Esophagus squamous epithelium (tissue), 5 donors: ENCODE data around the gene TOMT. TPM values are rescaled to one million over a fixed set of nuclear protein-coding genes. Genes with fewer than 3 reads are reported as not detected.
A peak's percentile ranks its signal among the peaks of the same experiment; 100 is the strongest.

ENCODE experiments used
- DNase-seq: peaks from one replicate; lab custom pipeline; 2025; lab: John Stamatoyannopoulos, UW
- H3K27ac ChIP-seq, 4 donors: fragments of 200-600 bp; sonication (generic); one replicate each; pipeline ENCODE4 v1.5.1; 2016 to 2019; ENCODE audit warnings: mild to moderate bottlenecking in 1 of 4
- H3K27me3 ChIP-seq, 4 donors: fragments of 200-600 bp; sonication (generic); 1 replicate in 3 of 4; 2 replicates in 1 of 4; pipeline versions ENCODE4 v1.5.1 to v1.6.0; 2017 to 2021; ENCODE audit warnings: antibody characterized with exemption in 1 of 4
- H3K36me3 ChIP-seq, 3 donors: fragments of 200-600 bp; sonication (generic); one replicate each; pipeline ENCODE4 v1.5.1; 2016 to 2019
- H3K4me1 ChIP-seq, 3 donors: fragments of 200-600 bp; sonication (generic); one replicate each; pipeline ENCODE4 v1.5.1; 2017 to 2019
- H3K4me3 ChIP-seq, 4 donors: fragments of 200-600 bp; sonication (generic); 1 replicate in 3 of 4; 2 replicates in 1 of 4; pipeline ENCODE4 v1.5.1; 2016 to 2019; ENCODE audit warnings: mild to moderate bottlenecking in 2 of 4, moderate library complexity in 1 of 4
- H3K9me3 ChIP-seq, 3 donors: fragments of 200-600 bp; sonication (generic); one replicate each; pipeline ENCODE4 v1.5.1; 2016 to 2019
- CTCF ChIP-seq, 6 experiments: fragments of 450-650 bp in 4 of 6; fragments of 200-600 bp in 2 of 6; sonication (generic) in 2 of 6; IDR thresholded peaks; one replicate each; pipeline ENCODE4 v1.5.1; 2016 to 2019; ENCODE audit warnings: antibody characterized with exemption in 6 of 6, mild to moderate bottlenecking in 4 of 6, moderate library complexity in 4 of 6
- POLR2A ChIP-seq, 4 donors: fragments of 450-650 bp; IDR thresholded peaks; one replicate each; pipeline ENCODE4 v1.6.1; 2017; ENCODE audit warnings: antibody characterized with exemption in 4 of 4, mild to moderate bottlenecking in 4 of 4, moderate library complexity in 3 of 4
- WGBS, 2 donors: methylation state at CpG; one replicate each; pipeline ENCODE4 v1.1.5; 2018; 5-methylcytosine and 5-hydroxymethylcytosine counted together
- intact Hi-C: fragments of 100-400 bp; cut with DNase I; formaldehyde crosslinking; loops from one replicate; pipeline ENCODE4 v1.15.0; 2022
- total RNA-seq, 4 donors: library from RNA; depleted of rRNA; stranded (reverse); fragments of >200 nt; gene quantifications; one replicate each; pipeline ENCODE4 v1.1.0, GENCODE V29; 2016
- donor health status: DM: yes; HTN: yes; CAD: no.

Gene TOMT
- total RNA-seq, 4 donors from 2014 or later, result not detected

DNA sequence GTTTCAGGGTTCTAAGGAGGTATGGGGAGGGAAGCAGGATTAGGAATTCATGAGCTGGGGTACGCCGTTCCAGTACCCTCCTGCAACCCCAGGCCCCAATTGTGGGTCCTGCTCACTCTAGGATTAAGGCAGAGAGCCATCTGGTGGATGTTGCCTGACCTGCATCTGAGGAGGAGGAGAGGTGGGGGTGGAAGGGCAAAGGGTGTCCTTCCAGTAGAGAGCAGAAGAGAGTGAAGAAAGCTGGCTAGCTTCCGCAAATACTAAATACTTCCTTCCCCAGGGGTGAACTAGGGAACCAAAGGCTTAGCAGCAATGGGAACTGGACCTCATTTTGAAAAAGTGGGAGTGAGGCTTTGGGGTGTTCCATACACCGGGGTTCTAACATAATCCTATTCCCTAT is 14.4 kb upstream of the TOMT start:
- H3K27ac ChIP-seq, result peak overlapping the region; percentile 29 to 68 (median 57)
- H3K4me3 ChIP-seq, result no peak overlapping the region
- intact Hi-C loops, result loop anchor here (5.0 kb wide), 1 partner anchor 69 kb away; no protein-coding TSS in a partner anchor
- peaks cover 0 to 27% (median 6%) of the 10 kb centered on the region in 3 donors for H3K4me1 ChIP-seq
- DNase-seq, result no peak
- 34 to 43% methylated on average over 4 of the region's 4 CpGs for WGBS, 2 donors
- TF ChIP-seq POLR2A (IDR thresholded peaks at IDR 0.05), result no peak
- TF ChIP-seq CTCF (IDR thresholded peaks at IDR 0.05), result peak; percentile 72 to 92 (median 90)
- no peaks in the 10 kb centered on the region for H3K27me3 ChIP-seq
- peaks cover 0 to 64% (median 0%) of the 10 kb centered on the region in 3 donors for H3K36me3 ChIP-seq
- H3K9me3 ChIP-seq, result no peaks in the 10 kb centered on the region

GRCh38 chr11:72098741-72099140 is 7.0 kb upstream of the TOMT start:
- Histone ChIP-seq H3K4me1 (peaks cover 25 to 47% (median 34%) of the 10 kb centered on the region in 3 donors), H3K36me3 (peaks cover 19 to 63% (median 22%) of the 10 kb centered on the region in 3 donors), H3K4me3 (no peak overlapping the region), H3K9me3 (no peaks in the 10 kb centered on the region), H3K27me3 (no peaks in the 10 kb centered on the region), H3K27ac (no peak overlapping the region)
- TF ChIP-seq POLR2A (IDR thresholded peaks at IDR 0.05) (no peak), CTCF (IDR thresholded peaks at IDR 0.05) (no peak)
- intact Hi-C loops, result no loop called here
- DNase-seq, result no peak
- 80% methylated on average over 1 of the region's 3 CpGs; no CpG with 5 or more reads in 1 of the 2 donors for WGBS, 2 donors

- Histone ChIP-seq H3K9me3 (no peaks in the 10 kb centered on the region), H3K4me1 (peaks cover 27 to 50% (median 36%) of the 10 kb centered on the region in 3 donors), H3K36me3 (peaks cover 19 to 51% (median 22%) of the 10 kb centered on the region in 3 donors), H3K27me3 (no peaks in the 10 kb centered on the region), H3K27ac (peak overlapping the region; percentile 26 to 94 (median 66)), H3K4me3 (no peak overlapping the region)
- 64 to 75% methylated on average over 3 of the region's 3 CpGs for WGBS, 2 donors
- no peak for DNase-seq
- intact Hi-C loops, result no loop called here
- no peak for TF ChIP-seq CTCF (IDR thresholded peaks at IDR 0.05)
- no peak for TF ChIP-seq POLR2A (IDR thresholded peaks at IDR 0.05)
Observed at GRCh38 chr11:72100009-72100408, 5.7 kb upstream of the TOMT start.

- WGBS, 2 donors, result 57 to 75% methylated on average over 1 of the region's 1 CpG
- intact Hi-C loops, result no loop called here
- H3K27ac ChIP-seq, result peak overlapping the region; percentile 26 to 94 (median 66)
- TF ChIP-seq POLR2A (IDR thresholded peaks at IDR 0.05) (no peak), CTCF (IDR thresholded peaks at IDR 0.05) (no peak)
- H3K36me3 ChIP-seq, result peaks cover 19 to 49% (median 22%) of the 10 kb centered on the region in 3 donors
- peaks cover 27 to 47% (median 36%) of the 10 kb centered on the region in 3 donors for H3K4me1 ChIP-seq
- H3K9me3 ChIP-seq, result no peaks in the 10 kb centered on the region
- DNase-seq, result no peak
- H3K4me3 ChIP-seq, result no peak overlapping the region
- H3K27me3 ChIP-seq, result no peaks in the 10 kb centered on the region
Observed at GRCh38 chr11:72100462-72100861, 5.3 kb upstream of the TOMT start.

- Histone ChIP-seq H3K27me3 (no peaks in the 10 kb centered on the region), H3K36me3 (peaks cover 19 to 37% (median 22%) of the 10 kb centered on the region in 3 donors), H3K27ac (peak overlapping the region; percentile 94 to 97 (median 94)), H3K9me3 (no peaks in the 10 kb centered on the region), H3K4me1 (peaks cover 27 to 47% (median 36%) of the 10 kb centered on the region in 3 donors), H3K4me3 (peak overlapping the region; percentile 70 to 92 (median 79))
- 16 to 36% methylated on average over 4 of the region's 4 CpGs for WGBS, 2 donors
- no peak for DNase-seq
- intact Hi-C loops, result no loop called here
- TF ChIP-seq POLR2A (IDR thresholded peaks at IDR 0.05) (no peak), CTCF (IDR thresholded peaks at IDR 0.05) (no peak)
Observed at GRCh38 chr11:72102162-72102561, 3.6 kb upstream of the TOMT start.
